Right atrium auricular region (tissue), 2 donors: Measurements from ENCODE around the gene CD47. TPM values are rescaled to one million over a fixed set of nuclear protein-coding genes. Genes with fewer than 3 reads are reported as not detected.

Experiments used
- DNase-seq: peaks from one replicate; pipeline ENCODE4 v3.0.0-alpha.2; 2019; ENCODE audit warnings: low spot score
- H3K27ac ChIP-seq, 2 donors: fragments of 200-600 bp; sonication (generic); 1 replicate in 1 of 2; 2 replicates in 1 of 2; pipeline ENCODE4 v1.5.1; 2016 to 2019
- H3K27me3 ChIP-seq, 2 donors: fragments of 200-600 bp; sonication (generic); one replicate each; pipeline versions ENCODE4 v1.5.1 to v1.6.0; 2017 to 2019
- H3K36me3 ChIP-seq: fragments of 200-600 bp; sonication (generic); one replicate; pipeline ENCODE4 v1.5.1; 2016
- H3K4me1 ChIP-seq, 2 donors: fragments of 200-600 bp; sonication (generic); one replicate each; pipeline versions ENCODE4 v1.5.1 to v1.6.0; 2017 to 2019
- H3K4me3 ChIP-seq, 2 donors: fragments of 200-600 bp; sonication (generic); 1 replicate in 1 of 2; 2 replicates in 1 of 2; pipeline ENCODE4 v1.5.1; 2017 to 2019; ENCODE audit warnings: mild to moderate bottlenecking in 1 of 2, moderate library complexity in 1 of 2
- H3K9me3 ChIP-seq, 2 donors: fragments of 200-600 bp; sonication (generic); one replicate each; pipeline ENCODE4 v1.5.1; 2019
- total RNA-seq, 2 donors: library from RNA; depleted of rRNA; stranded (reverse); fragments of >200 nt; gene quantifications; one replicate each; pipeline ENCODE4 v1.1.0, GENCODE V29; 2016
- TF ChIP-seq, protein P1 (sequence below), 2 donors: fragments of 200-600 bp; sonication (generic); IDR thresholded peaks; one replicate each; pipeline ENCODE4 v1.5.1; 2019; ENCODE audit warnings: antibody characterized with exemption in 2 of 2

Gene CD47
- total RNA-seq, 2 donors from 2014 or later: 52.1 to 92.2 TPM

- no peaks in the 10 kb centered on the region for H3K36me3 ChIP-seq
- TF ChIP-seq, protein P1, sequence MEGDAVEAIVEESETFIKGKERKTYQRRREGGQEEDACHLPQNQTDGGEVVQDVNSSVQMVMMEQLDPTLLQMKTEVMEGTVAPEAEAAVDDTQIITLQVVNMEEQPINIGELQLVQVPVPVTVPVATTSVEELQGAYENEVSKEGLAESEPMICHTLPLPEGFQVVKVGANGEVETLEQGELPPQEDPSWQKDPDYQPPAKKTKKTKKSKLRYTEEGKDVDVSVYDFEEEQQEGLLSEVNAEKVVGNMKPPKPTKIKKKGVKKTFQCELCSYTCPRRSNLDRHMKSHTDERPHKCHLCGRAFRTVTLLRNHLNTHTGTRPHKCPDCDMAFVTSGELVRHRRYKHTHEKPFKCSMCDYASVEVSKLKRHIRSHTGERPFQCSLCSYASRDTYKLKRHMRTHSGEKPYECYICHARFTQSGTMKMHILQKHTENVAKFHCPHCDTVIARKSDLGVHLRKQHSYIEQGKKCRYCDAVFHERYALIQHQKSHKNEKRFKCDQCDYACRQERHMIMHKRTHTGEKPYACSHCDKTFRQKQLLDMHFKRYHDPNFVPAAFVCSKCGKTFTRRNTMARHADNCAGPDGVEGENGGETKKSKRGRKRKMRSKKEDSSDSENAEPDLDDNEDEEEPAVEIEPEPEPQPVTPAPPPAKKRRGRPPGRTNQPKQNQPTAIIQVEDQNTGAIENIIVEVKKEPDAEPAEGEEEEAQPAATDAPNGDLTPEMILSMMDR (IDR thresholded peaks at IDR 0.05): no peak
- no peak overlapping the region for H3K27ac ChIP-seq
Observed at GRCh38 chr3:108099244-108099643, 8.4 kb upstream of the CD47 start.

GRCh38 chr3:108098003-108098370 lies 7.2 kb upstream of the CD47 start:
- TF ChIP-seq, protein P1 (IDR thresholded peaks at IDR 0.05): no peak
- no peaks in the 10 kb centered on the region for H3K9me3 ChIP-seq
- H3K4me3 ChIP-seq: no peak overlapping the region
- H3K36me3 ChIP-seq: no peaks in the 10 kb centered on the region
- no peak overlapping the region for H3K27ac ChIP-seq
- no peak for DNase-seq
- no peaks in the 10 kb centered on the region for H3K27me3 ChIP-seq
- H3K4me1 ChIP-seq: no peaks in the 10 kb centered on the region

More at GRCh38 chr3:108099244-108099643, 8.4 kb upstream of the CD47 start:
- peaks cover 0 to 2% of the 10 kb centered on the region in 2 donors for H3K4me1 ChIP-seq
- H3K9me3 ChIP-seq: no peaks in the 10 kb centered on the region
- DNase-seq: no peak
- no peaks in the 10 kb centered on the region for H3K27me3 ChIP-seq
- H3K4me3 ChIP-seq: no peak overlapping the region

DNA sequence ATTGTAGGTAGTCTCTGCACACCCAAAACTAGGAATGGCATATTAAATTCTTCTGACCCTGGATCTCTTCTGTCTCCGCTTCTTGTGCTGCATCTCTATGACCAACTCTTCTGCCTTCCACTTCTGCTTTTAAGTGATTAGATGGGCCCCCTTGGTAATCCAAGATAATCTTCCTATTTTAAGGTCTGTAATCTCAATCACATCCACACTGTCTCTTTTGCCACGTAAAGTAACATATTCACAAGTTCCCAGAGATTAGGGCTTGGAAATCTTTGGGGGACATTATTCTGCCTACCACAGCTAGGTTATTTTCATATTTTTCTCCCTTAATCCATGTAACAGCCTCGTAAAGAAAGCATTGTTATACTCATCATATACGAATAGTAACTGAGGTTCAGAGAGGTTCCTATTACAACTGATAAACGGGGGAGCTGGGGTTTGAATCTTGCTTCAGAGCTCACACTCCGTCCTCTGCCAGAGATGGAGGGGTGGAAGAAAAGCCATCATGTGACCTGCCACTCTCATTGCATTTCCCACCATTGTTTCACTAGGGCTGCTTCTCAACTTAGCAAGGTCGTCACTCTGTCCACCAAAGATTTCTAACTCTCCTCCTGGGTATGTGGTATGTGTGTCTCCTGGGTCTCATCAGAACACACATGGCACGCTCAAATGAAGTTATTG lies 6.6 kb upstream of the CD47 start:
- H3K4me3 ChIP-seq: no peak overlapping the region
- TF ChIP-seq, protein P1 (IDR thresholded peaks at IDR 0.05): no peak
- no peak for DNase-seq
- no peaks in the 10 kb centered on the region for H3K36me3 ChIP-seq
- no peaks in the 10 kb centered on the region for H3K27me3 ChIP-seq
- no peaks in the 10 kb centered on the region for H3K9me3 ChIP-seq
- no peak overlapping the region for H3K27ac ChIP-seq
- no peaks in the 10 kb centered on the region for H3K4me1 ChIP-seq

GRCh38 chr3:108096532-108097321 lies 5.9 kb upstream of the CD47 start:
- Histone ChIP-seq H3K27me3 (no peaks in the 10 kb centered on the region), H3K4me3 (no peak overlapping the region), H3K4me1 (peaks cover 0 to 1% of the 10 kb centered on the region in 2 donors), H3K27ac (no peak overlapping the region), H3K9me3 (no peaks in the 10 kb centered on the region), H3K36me3 (no peaks in the 10 kb centered on the region)
- TF ChIP-seq, protein P1 (IDR thresholded peaks at IDR 0.05): no peak
- DNase-seq: no peak

DNA sequence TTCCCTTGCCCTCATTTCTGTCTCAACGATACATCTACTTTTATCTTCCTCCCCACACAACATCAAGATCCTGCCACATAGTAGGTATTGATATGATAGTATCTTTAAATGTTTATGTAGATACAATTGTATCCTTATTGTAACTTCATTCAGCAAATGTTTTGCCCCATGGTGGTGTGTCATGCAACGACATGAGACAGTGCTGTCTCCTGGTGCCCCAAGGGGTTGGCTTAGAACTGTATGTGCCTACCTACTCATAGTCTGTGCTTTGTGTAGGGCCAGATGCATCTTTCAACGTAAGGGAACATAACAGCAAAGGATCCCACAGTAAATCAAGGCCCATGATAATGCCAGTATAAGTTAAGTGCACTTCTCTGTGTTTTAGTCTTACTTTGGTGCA lies 2.8 kb upstream of the CD47 start:
- Histone ChIP-seq H3K27ac (no peak overlapping the region), H3K36me3 (no peaks in the 10 kb centered on the region), H3K27me3 (no peaks in the 10 kb centered on the region), H3K9me3 (no peaks in the 10 kb centered on the region), H3K4me1 (peaks cover 0 to 17% of the 10 kb centered on the region in 2 donors), H3K4me3 (no peak overlapping the region)
- DNase-seq: no peak
- TF ChIP-seq, protein P1 (IDR thresholded peaks at IDR 0.05): no peak
